ENCODE data around the gene RPS21. TPM values are rescaled to one million over a fixed set of nuclear protein-coding genes. Genes with fewer than 3 reads are reported as not detected.

The RPS21 gene
- total RNA-seq, 2 experiments from 2014 or later: 2,670 to 2,760 TPM

GRCh38 chr20:62363920-62364851 is 22.7 kb upstream of the RPS21 start:
- CTCF ChIA-PET: interaction anchor here (1.1 to 1.8 kb wide), 3 partner anchors 12 to 19 kb away, joined by 3 to 4 read pairs (median 4); no protein-coding TSS in a partner anchor
- no peak for ATAC-seq

GRCh38 chr20:62364911-62365736 is 21.8 kb upstream of the RPS21 start:
- ChIA-PET CTCF (interaction anchor here (1.1 to 1.8 kb wide), 3 partner anchors 11 to 18 kb away, joined by 3 to 4 read pairs (median 4); no protein-coding TSS in a partner anchor), POLR2A (interaction anchor here (1.0 kb wide), 1 partner anchor 20 kb away, joined by 3 read pairs; no protein-coding TSS in a partner anchor)
- Mint-ChIP-seq H3K9me3 (no peaks in the 10 kb centered on the region), H3K4me3 (no peak overlapping the region), H3K27me3 (peaks cover 27% of the 10 kb centered on the region), H3K36me3 (ENCODE audit: low read depth) (no peaks in the 10 kb centered on the region), H3K4me1 (ENCODE audit: low read depth) (peaks cover 5% of the 10 kb centered on the region), H3K27ac (no peak overlapping the region)
- ATAC-seq: no peak
- intact Hi-C loops (cut with micrococcal nuclease): no loop called here
- no peak for TF ChIP-seq CTCF (IDR thresholded peaks at IDR 0.05)
- DNase-seq: no peak

More at GRCh38 chr20:62363920-62364851, 22.7 kb upstream of the RPS21 start:
- no peak for DNase-seq
- Mint-ChIP-seq H3K27ac (no peak overlapping the region), H3K27me3 (peaks cover 23% of the 10 kb centered on the region), H3K36me3 (ENCODE audit: low read depth) (no peaks in the 10 kb centered on the region), H3K9me3 (no peaks in the 10 kb centered on the region), H3K4me1 (ENCODE audit: low read depth) (peaks cover 2% of the 10 kb centered on the region), H3K4me3 (no peak overlapping the region)
- intact Hi-C loops (cut with micrococcal nuclease): no loop called here
- POLR2A ChIA-PET: interaction anchor here (0.5 to 1.0 kb wide), 3 partner anchors 19 to 21 kb away, joined by 3 to 6 read pairs (median 3); no protein-coding TSS in a partner anchor
- no peak for TF ChIP-seq CTCF (IDR thresholded peaks at IDR 0.05)

GRCh38 chr20:62365814-62366369 is 21.0 kb upstream of the RPS21 start:
- ATAC-seq (no peak), DNase-seq (no peak)
- H3K36me3 Mint-ChIP-seq (ENCODE audit: low read depth): no peaks in the 10 kb centered on the region
- H3K9me3 Mint-ChIP-seq: no peaks in the 10 kb centered on the region
- no peak for TF ChIP-seq CTCF (IDR thresholded peaks at IDR 0.05)
- H3K4me1 Mint-ChIP-seq (ENCODE audit: low read depth): peaks cover 5% of the 10 kb centered on the region
- intact Hi-C loops (cut with micrococcal nuclease): no loop called here
- POLR2A ChIA-PET: interaction anchor here (2.1 kb wide), 1 partner anchor 21 kb away, joined by 4 read pairs; the partner anchor contains the start of gene RPS21
- CTCF ChIA-PET: interaction anchor here (1.2 kb wide), 1 partner anchor 16 kb away, joined by 4 read pairs; no protein-coding TSS in a partner anchor
- H3K27me3 Mint-ChIP-seq: peaks cover 27% of the 10 kb centered on the region
- no peak overlapping the region for H3K4me3 Mint-ChIP-seq
- H3K27ac Mint-ChIP-seq: no peak overlapping the region

- ATAC-seq: no peak
- Mint-ChIP-seq H3K27me3 (peaks cover 27% of the 10 kb centered on the region), H3K36me3 (ENCODE audit: low read depth) (no peaks in the 10 kb centered on the region), H3K9me3 (no peaks in the 10 kb centered on the region), H3K4me1 (ENCODE audit: low read depth) (peaks cover 5% of the 10 kb centered on the region), H3K27ac (no peak overlapping the region), H3K4me3 (no peak overlapping the region)
- DNase-seq: no peak
- intact Hi-C loops (cut with micrococcal nuclease): no loop called here
- ChIA-PET POLR2A (interaction anchor here (2.1 kb wide), 1 partner anchor 20 kb away, joined by 4 read pairs; the partner anchor contains the start of gene RPS21), CTCF (no interaction called here)
- no peak for TF ChIP-seq CTCF (IDR thresholded peaks at IDR 0.05)
Observed at GRCh38 chr20:62366370-62367135, 20.4 kb upstream of the RPS21 start.
